ENCODE data around the gene PSMD6.

PSMD6 gene

DNA sequence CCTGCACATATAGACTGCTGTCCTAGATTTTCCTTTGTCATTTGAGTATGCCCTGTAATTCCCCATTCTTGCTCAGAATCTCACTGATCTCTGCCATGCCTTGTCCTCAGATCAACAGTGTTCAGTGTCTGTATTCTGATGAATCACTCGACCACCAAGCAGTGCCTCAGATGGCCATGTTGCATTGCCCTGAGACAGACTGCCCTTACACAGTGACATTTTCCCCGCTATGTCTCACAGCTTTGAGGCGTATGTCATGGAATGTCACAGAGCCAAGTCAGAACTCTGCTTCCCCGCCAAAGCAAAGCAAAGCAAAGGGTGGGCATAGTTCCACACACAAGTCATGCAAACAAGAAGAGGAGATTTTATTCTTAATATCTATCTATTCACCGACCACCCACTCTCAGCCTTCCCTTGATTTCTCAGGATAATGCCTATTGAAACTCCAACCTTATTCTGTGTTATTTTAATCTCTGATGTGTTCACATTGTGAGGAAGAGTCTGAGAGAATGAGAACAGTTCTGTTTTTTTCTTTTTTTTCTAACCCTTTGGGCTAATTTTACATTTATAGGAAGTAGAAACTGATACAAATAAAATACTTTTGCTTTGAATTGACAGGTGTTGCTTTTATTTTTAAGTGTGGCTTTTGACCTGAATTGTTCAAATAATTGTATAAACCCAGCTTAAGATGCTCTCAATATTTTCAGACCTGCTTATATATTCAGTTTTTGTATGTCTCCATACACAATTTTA, 16.9 kb upstream of the PSMD6 start:
- no peak overlapping the region for H3K4me3 ChIP-seq (replicated peaks; ENCODE audit: insufficient read depth, low read length)
- H3K27ac ChIP-seq (replicated peaks), result no peak overlapping the region
- TF ChIP-seq, protein P1, sequence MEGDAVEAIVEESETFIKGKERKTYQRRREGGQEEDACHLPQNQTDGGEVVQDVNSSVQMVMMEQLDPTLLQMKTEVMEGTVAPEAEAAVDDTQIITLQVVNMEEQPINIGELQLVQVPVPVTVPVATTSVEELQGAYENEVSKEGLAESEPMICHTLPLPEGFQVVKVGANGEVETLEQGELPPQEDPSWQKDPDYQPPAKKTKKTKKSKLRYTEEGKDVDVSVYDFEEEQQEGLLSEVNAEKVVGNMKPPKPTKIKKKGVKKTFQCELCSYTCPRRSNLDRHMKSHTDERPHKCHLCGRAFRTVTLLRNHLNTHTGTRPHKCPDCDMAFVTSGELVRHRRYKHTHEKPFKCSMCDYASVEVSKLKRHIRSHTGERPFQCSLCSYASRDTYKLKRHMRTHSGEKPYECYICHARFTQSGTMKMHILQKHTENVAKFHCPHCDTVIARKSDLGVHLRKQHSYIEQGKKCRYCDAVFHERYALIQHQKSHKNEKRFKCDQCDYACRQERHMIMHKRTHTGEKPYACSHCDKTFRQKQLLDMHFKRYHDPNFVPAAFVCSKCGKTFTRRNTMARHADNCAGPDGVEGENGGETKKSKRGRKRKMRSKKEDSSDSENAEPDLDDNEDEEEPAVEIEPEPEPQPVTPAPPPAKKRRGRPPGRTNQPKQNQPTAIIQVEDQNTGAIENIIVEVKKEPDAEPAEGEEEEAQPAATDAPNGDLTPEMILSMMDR (IDR thresholded peaks at IDR 0.05; ENCODE audit: insufficient read depth, low read length), result no peak
- TF ChIP-seq GABPA (IDR thresholded peaks at IDR 0.05; ENCODE audit: low read depth), result no peak
- TF ChIP-seq SPI1 (IDR thresholded peaks at IDR 0.05; ENCODE audit: borderline replicate concordance, low read depth), result no peak
- no peak for TF ChIP-seq POLR2AphosphoS5 (IDR thresholded peaks at IDR 0.05; ENCODE audit: low read depth)
- TF ChIP-seq REST (IDR thresholded peaks at IDR 0.05; ENCODE audit: insufficient replicate concordance, low read depth), result no peak
- no peak for DNase-seq (ENCODE audit: low read depth in 1 of 2, low spot score in 1 of 2)
- H3K27me3 ChIP-seq (ENCODE audit: insufficient read depth, poor library complexity, severe bottlenecking), result peaks cover 2% of the 10 kb centered on the region

DNA sequence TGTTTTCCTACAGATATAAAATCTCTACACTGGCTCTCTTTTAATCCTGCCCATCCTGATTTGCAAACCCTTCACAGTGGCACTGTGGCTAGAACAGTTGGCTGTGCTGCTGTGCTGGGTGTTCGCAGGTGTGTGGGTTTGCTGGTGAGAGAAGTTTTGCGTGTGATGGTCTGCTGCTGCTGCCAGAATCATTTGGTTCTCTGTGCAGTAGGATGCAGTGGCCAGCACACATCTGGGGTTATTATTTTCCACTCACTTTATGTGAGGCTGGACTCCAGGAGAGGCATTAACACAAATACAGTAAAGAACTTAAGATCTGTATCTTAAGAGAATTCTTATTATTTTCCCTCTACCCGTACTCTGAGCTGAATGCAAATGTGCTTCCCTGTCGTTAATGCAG, 16.0 kb upstream of the PSMD6 start:
- DNase-seq (ENCODE audit: low read depth in 1 of 2, low spot score in 1 of 2), result no peak
- TF ChIP-seq REST (IDR thresholded peaks at IDR 0.05; ENCODE audit: insufficient replicate concordance, low read depth), result no peak
- TF ChIP-seq, protein P1 (IDR thresholded peaks at IDR 0.05; ENCODE audit: insufficient read depth, low read length), result no peak
- TF ChIP-seq GABPA (IDR thresholded peaks at IDR 0.05; ENCODE audit: low read depth), result no peak
- no peak for TF ChIP-seq POLR2AphosphoS5 (IDR thresholded peaks at IDR 0.05; ENCODE audit: low read depth)
- TF ChIP-seq SPI1 (IDR thresholded peaks at IDR 0.05; ENCODE audit: borderline replicate concordance, low read depth), result no peak

GRCh38 chr3:64038253-64038767, 15.0 kb upstream of the PSMD6 start:
- TF ChIP-seq POLR2AphosphoS5 (IDR thresholded peaks at IDR 0.05; ENCODE audit: low read depth), result no peak
- no peak for TF ChIP-seq REST (IDR thresholded peaks at IDR 0.05; ENCODE audit: insufficient replicate concordance, low read depth)
- TF ChIP-seq, protein P1 (IDR thresholded peaks at IDR 0.05; ENCODE audit: insufficient read depth, low read length), result no peak
- TF ChIP-seq GABPA (IDR thresholded peaks at IDR 0.05; ENCODE audit: low read depth), result no peak
- no peak for TF ChIP-seq SPI1 (IDR thresholded peaks at IDR 0.05; ENCODE audit: borderline replicate concordance, low read depth)
- H3K27me3 ChIP-seq (ENCODE audit: insufficient read depth, poor library complexity, severe bottlenecking), result peaks cover 2% of the 10 kb centered on the region
- DNase-seq (ENCODE audit: low read depth in 1 of 2, low spot score in 1 of 2), result no peak
- no peak overlapping the region for H3K27ac ChIP-seq (replicated peaks)
- no peak overlapping the region for H3K4me3 ChIP-seq (replicated peaks; ENCODE audit: insufficient read depth, low read length)

More for the DNA sequence above, 16.0 kb upstream of the PSMD6 start:
- no peak overlapping the region for H3K4me3 ChIP-seq (replicated peaks; ENCODE audit: insufficient read depth, low read length)
- H3K27me3 ChIP-seq (ENCODE audit: insufficient read depth, poor library complexity, severe bottlenecking), result peaks cover 2% of the 10 kb centered on the region
- H3K27ac ChIP-seq (replicated peaks), result no peak overlapping the region
